K562 (cell line): ENCODE data around the gene GABPB1.

ENCODE experiments used
- BCL6 ChIP-seq: fragments of 250-450 bp; sonication (Bioruptor Pico); IDR thresholded peaks from 2 replicates; pipeline ENCODE4 v1.4.0; 2020
- CREM ChIP-seq: IDR thresholded peaks from 2 replicates; pipeline ENCODE4 v1.6.1; 2014; ENCODE audit warnings: antibody characterized with exemption, low read depth
- CTCF ChIP-seq, 3 experiments: IDR thresholded peaks in 2 of 3; conservative IDR thresholded peaks in 1 of 3; 2 replicates each; pipeline ENCODE4 v1.5.1; 2011 to 2012; ENCODE audit warnings: low read length in 3 of 3, mild to moderate bottlenecking in 3 of 3, control low read depth in 2 of 3, improper control_type of control experiment in 1 of 3, inconsistent platforms in 1 of 3, low read depth in 1 of 3, mixed read lengths in 1 of 3, moderate library complexity in 1 of 3; ENCODE audit not compliant: insufficient read depth in 2 of 3
- IRF1 ChIP-seq: sonication (generic); formaldehyde crosslinking; IDR thresholded peaks from 2 replicates; pipeline ENCODE4 v1.8.0; 2022; ENCODE audit warnings: missing genetic modification reagents, mild to moderate bottlenecking, borderline replicate concordance
- POLR2A ChIP-seq: fragments of 450-650 bp; conservative IDR thresholded peaks from 2 replicates; pipeline ENCODE4 v1.6.1; 2016
- ZNF146 ChIP-seq: IDR thresholded peaks from one replicate; pipeline ENCODE4 v1.6.1; 2018; ENCODE audit warnings: missing compliant biosample characterization; ENCODE audit not compliant: unreplicated experiment
- ZNF398 ChIP-seq: fragments of 250-450 bp; sonication (Bioruptor Pico); IDR thresholded peaks from 2 replicates; pipeline ENCODE4 v1.8.0; 2021; ENCODE audit warnings: moderate library complexity, mild to moderate bottlenecking, inconsistent platforms

- TF ChIP-seq POLR2A, result no peak
- TF ChIP-seq BCL6, result no peak
- no peak for TF ChIP-seq CTCF (IDR thresholded peaks at IDR 0.05 in 2 of 3, conservative IDR thresholded peaks at IDR 0.05 in 1 of 3; ENCODE audit: insufficient read depth in 2 of 3, low read depth in 1 of 3, low read length in 3 of 3)
- no peak for TF ChIP-seq ZNF398
- TF ChIP-seq IRF1 (CRISPR knock-in tag), result no peak
- no peak for TF ChIP-seq ZNF146
- no peak for TF ChIP-seq CREM
Observed at GRCh38 chr15:50312636-50313035, 42.4 kb downstream of the GABPB1 start.
